ENCODE measurements around the gene APOF. TPM values are rescaled to one million over a fixed set of nuclear protein-coding genes. Genes with fewer than 3 reads are reported as not detected.
A peak's percentile ranks its signal among the peaks of the same experiment; 100 is the strongest.

The APOF gene, protein sequence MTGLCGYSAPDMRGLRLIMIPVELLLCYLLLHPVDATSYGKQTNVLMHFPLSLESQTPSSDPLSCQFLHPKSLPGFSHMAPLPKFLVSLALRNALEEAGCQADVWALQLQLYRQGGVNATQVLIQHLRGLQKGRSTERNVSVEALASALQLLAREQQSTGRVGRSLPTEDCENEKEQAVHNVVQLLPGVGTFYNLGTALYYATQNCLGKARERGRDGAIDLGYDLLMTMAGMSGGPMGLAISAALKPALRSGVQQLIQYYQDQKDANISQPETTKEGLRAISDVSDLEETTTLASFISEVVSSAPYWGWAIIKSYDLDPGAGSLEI
- total RNA-seq (2014; rRNA removed; shearing (Covaris generic)) (not detected in 2 replicates), polyA plus RNA-seq (2016; fragmentation: Nextera tagmentation; extraction: Ambion mirVana) (not detected in 2 replicates)
- long read RNA-seq, result 0 reads

DNA sequence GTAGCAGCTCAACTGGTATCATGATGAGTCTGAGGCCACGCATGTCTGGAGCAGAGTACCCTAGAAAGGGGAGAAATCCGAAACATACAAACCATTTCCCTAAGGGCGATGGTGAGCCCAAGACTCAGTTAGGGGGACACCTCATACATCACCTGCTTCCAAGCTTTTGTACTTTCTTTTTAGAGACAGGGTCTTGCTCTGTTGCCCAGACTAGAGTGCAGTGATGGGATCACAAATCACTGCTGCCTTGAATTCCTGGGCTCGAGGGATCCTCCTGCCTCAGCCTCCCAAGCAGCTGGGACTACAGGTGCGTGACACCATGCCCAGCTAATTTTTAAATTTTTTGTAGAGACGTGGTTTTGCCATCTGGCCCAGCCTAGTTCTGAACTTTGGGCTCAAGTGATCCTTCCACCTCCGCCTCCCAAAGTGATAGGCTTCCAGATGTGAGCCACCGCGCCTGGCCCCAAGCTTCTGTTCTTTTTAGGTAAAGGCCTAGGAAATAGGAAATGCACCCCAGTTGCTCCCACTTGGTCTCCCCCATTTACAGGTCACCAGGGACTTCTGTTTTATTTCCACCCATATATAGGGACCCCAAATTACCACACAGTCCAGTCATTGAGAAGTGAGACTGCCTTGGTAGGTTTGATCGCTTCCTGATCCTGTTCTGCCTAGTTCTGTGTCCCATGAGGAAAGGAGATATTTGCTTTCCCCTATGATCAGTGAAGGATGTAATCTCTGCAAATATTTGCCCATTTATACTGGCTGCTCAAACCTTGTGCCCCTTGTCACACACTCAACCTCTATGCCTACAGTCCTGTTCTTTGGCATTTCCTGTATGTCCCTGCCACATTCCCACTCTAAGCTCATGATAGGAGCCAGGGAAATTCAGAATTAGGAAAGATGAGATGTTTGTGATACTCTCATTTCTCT is at the start of gene APOF:
TSS of gene APOF (minus strand) at position 728 of the 930 bp plus-strand sequence. CDS start at position 616, 112 bp downstream.
- Histone ChIP-seq H3K4me3 (no peak within 1 kb of the TSS), H3F3A (replicated peaks; ENCODE audit: low read depth) (peaks cover 5% of the 10 kb centered on the region; the same call in 1 of the 2 replicates), H3K4me2 (no peak within 1 kb of the TSS), H3K4me1 (ENCODE audit: insufficient read depth) (peaks cover 8% of the 10 kb centered on the region), H2AFZ (no peak within 1 kb of the TSS), H3K79me2 (replicated peaks; ENCODE audit: insufficient read depth) (peaks cover 14% of the 10 kb centered on the region), H4K20me1 (replicated peaks; ENCODE audit: insufficient read depth) (no peaks in the 10 kb centered on the region), H3K27me3 (ENCODE audit: insufficient read depth) (no peaks in the 10 kb centered on the region), H3K27ac (ENCODE audit: low read depth) (no peak within 1 kb of the TSS), H3K36me3 (ENCODE audit: insufficient read depth) (no peaks in the 10 kb centered on the region), H3K9me2 (ENCODE audit: insufficient read depth) (no peaks in the 10 kb centered on the region)
- Mint-ChIP-seq H3K4me1 (peaks cover 11% of the 10 kb centered on the region), H3K27me3 (ENCODE audit: insufficient read depth, low read depth, poor library complexity) (peaks cover 9% of the 10 kb centered on the region), H3K9me3 (no peaks in the 10 kb centered on the region; the same call in 2 of the 3 replicates), H3K27ac (no peak within 1 kb of the TSS), H3K4me3 (peak within 1 kb of the TSS; percentile 94), H3K36me3 (ENCODE audit: low read depth) (peaks cover 3% of the 10 kb centered on the region; the same call in 1 of the 3 replicates)
- ATAC-seq, result no peak
- TF ChIP-seq CREB1 (CRISPR knock-in tag; IDR thresholded peaks at IDR 0.05; ENCODE audit: low read depth), result no peak
- TF ChIP-seq, protein P1, sequence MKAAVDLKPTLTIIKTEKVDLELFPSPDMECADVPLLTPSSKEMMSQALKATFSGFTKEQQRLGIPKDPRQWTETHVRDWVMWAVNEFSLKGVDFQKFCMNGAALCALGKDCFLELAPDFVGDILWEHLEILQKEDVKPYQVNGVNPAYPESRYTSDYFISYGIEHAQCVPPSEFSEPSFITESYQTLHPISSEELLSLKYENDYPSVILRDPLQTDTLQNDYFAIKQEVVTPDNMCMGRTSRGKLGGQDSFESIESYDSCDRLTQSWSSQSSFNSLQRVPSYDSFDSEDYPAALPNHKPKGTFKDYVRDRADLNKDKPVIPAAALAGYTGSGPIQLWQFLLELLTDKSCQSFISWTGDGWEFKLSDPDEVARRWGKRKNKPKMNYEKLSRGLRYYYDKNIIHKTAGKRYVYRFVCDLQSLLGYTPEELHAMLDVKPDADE (IDR thresholded peaks at IDR 0.05), result no peak
- TF ChIP-seq, protein P2, sequence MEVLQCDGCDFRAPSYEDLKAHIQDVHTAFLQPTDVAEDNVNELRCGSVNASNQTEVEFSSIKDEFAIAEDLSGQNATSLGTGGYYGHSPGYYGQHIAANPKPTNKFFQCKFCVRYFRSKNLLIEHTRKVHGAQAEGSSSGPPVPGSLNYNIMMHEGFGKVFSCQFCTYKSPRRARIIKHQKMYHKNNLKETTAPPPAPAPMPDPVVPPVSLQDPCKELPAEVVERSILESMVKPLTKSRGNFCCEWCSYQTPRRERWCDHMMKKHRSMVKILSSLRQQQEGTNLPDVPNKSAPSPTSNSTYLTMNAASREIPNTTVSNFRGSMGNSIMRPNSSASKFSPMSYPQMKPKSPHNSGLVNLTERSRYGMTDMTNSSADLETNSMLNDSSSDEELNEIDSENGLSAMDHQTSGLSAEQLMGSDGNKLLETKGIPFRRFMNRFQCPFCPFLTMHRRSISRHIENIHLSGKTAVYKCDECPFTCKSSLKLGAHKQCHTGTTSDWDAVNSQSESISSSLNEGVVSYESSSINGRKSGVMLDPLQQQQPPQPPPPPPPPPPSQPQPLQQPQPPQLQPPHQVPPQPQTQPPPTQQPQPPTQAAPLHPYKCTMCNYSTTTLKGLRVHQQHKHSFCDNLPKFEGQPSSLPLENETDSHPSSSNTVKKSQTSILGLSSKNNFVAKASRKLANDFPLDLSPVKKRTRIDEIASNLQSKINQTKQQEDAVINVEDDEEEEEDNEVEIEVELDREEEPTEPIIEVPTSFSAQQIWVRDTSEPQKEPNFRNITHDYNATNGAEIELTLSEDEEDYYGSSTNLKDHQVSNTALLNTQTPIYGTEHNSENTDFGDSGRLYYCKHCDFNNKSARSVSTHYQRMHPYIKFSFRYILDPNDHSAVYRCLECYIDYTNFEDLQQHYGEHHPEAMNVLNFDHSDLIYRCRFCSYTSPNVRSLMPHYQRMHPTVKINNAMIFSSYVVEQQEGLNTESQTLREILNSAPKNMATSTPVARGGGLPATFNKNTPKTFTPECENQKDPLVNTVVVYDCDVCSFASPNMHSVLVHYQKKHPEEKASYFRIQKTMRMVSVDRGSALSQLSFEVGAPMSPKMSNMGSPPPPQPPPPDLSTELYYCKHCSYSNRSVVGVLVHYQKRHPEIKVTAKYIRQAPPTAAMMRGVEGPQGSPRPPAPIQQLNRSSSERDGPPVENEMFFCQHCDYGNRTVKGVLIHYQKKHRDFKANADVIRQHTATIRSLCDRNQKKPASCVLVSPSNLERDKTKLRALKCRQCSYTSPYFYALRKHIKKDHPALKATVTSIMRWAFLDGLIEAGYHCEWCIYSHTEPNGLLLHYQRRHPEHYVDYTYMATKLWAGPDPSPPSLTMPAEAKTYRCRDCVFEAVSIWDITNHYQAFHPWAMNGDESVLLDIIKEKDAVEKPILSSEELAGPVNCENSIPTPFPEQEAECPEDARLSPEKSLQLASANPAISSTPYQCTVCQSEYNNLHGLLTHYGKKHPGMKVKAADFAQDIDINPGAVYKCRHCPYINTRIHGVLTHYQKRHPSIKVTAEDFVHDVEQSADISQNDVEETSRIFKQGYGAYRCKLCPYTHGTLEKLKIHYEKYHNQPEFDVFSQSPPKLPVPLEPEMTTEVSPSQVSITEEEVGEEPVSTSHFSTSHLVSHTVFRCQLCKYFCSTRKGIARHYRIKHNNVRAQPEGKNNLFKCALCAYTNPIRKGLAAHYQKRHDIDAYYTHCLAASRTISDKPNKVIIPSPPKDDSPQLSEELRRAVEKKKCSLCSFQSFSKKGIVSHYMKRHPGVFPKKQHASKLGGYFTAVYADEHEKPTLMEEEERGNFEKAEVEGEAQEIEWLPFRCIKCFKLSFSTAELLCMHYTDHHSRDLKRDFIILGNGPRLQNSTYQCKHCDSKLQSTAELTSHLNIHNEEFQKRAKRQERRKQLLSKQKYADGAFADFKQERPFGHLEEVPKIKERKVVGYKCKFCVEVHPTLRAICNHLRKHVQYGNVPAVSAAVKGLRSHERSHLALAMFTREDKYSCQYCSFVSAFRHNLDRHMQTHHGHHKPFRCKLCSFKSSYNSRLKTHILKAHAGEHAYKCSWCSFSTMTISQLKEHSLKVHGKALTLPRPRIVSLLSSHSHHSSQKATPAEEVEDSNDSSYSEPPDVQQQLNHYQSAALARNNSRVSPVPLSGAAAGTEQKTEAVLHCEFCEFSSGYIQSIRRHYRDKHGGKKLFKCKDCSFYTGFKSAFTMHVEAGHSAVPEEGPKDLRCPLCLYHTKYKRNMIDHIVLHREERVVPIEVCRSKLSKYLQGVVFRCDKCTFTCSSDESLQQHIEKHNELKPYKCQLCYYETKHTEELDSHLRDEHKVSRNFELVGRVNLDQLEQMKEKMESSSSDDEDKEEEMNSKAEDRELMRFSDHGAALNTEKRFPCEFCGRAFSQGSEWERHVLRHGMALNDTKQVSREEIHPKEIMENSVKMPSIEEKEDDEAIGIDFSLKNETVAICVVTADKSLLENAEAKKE (CRISPR knock-in tag; IDR thresholded peaks at IDR 0.05), result no peak
- DNase-seq (ENCODE audit: low spot score), result no peak

Data from GM23338 (cell line).